HepG2 (cell line): ENCODE results near the gene KCNB1. TPM values are rescaled to one million over a fixed set of nuclear protein-coding genes. Genes with fewer than 3 reads are reported as not detected.
A peak's percentile ranks its signal among the peaks of the same experiment; 100 is the strongest.

Experiments used
- ATAC-seq: fragments of 200-7000 bp; cut with Tn5 transposase; 3 replicates; pipeline ENCODE4 v1.9.1; 2020; ENCODE audit warnings: mild to moderate bottlenecking, moderate library complexity
- BruUV-seq: library from RNA; stranded (reverse); fragments of 400-500 nt; replicated peaks from 2 replicates; lab custom pipeline; 2021; lab: Mats Ljungman, UMichigan
- CTCF ChIA-PET: fragments of 300-600 bp; formaldehyde crosslinking; extraction: SDS; loops from one replicate; lab custom pipeline; 2021; ENCODE audit warnings: low total read pairs, inconsistent platforms, low intra/inter-chr PET ratio; lab: Yijun Ruan, JAX
- POLR2A ChIA-PET: fragments of 350-600 bp; sonication (Branson Sonifier 250); formaldehyde crosslinking; loops from one replicate; lab custom pipeline; 2020; ENCODE audit warnings: antibody characterized with exemption, inconsistent platforms; lab: Yijun Ruan, JAX
- DNase-seq: peaks from one replicate; pipeline ENCODE4 v3.0.0-alpha.2; 2015; ENCODE audit warnings: low spot score
- FAIRE-seq: peaks from 3 replicates; lab custom pipeline; 2011; peaks lifted over from hg19 to GRCh38; lab: Jason Lieb, UNC
- H2AFZ ChIP-seq: one replicate; pipeline ENCODE4 v1.6.1; 2011; ENCODE audit warnings: low read length, inconsistent platforms
- H3K27ac ChIP-seq: fragments of 300-600 bp; 3 replicates; pipeline ENCODE4 v1.8.0; 2011; ENCODE audit warnings: mixed run types, mild to moderate bottlenecking, mixed read lengths, low read length, inconsistent platforms; ENCODE audit not compliant: insufficient read depth; ENCODE audit errors: extremely low read length
- H3K27me3 ChIP-seq, 2 experiments: fragments of 200-600 bp in 1 of 2; 2 replicates in 1 of 2; 3 replicates in 1 of 2; pipeline versions ENCODE4 v1.6.0 to v1.8.0; 2011; ENCODE audit warnings: low read length in 2 of 2, mild to moderate bottlenecking in 2 of 2, moderate library complexity in 2 of 2, inconsistent platforms in 1 of 2; ENCODE audit not compliant: insufficient read depth in 2 of 2, control insufficient read depth in 1 of 2
- H3K36me3 ChIP-seq, 2 experiments: fragments of 200-600 bp in 1 of 2; replicated peaks in 1 of 2; 2 replicates in 1 of 2; 3 replicates in 1 of 2; pipeline versions ENCODE4 v1.5.1 to v1.8.0; 2011; ENCODE audit warnings: low read length in 2 of 2, inconsistent platforms in 1 of 2; ENCODE audit not compliant: insufficient read depth in 2 of 2, control insufficient read depth in 1 of 2
- H3K4me1 ChIP-seq: 2 replicates; pipeline ENCODE4 v1.5.1; 2012; ENCODE audit warnings: low read length, inconsistent platforms; ENCODE audit not compliant: insufficient read depth
- H3K4me2 ChIP-seq: 2 replicates; pipeline ENCODE4 v1.6.0; 2011; ENCODE audit warnings: low read depth, low read length, inconsistent platforms
- H3K4me3 ChIP-seq, 3 experiments: fragments of 200-600 bp in 1 of 3; sonication (generic), shearing (Covaris generic) in 1 of 3; replicated peaks in 1 of 3; 2 replicates each; pipeline ENCODE4 v1.5.1; 2011 to 2016; ENCODE audit warnings: low read length in 3 of 3, inconsistent platforms in 2 of 3, low read depth in 2 of 3, mild to moderate bottlenecking in 2 of 3, control low read depth in 1 of 3, mixed read lengths in 1 of 3; ENCODE audit not compliant: insufficient read depth in 1 of 3
- H3K79me2 ChIP-seq: one replicate; pipeline ENCODE4 v1.6.1; 2011; ENCODE audit warnings: low read length, inconsistent platforms; ENCODE audit not compliant: insufficient read depth
- H3K9ac ChIP-seq: 2 replicates; pipeline ENCODE4 v1.6.0; 2011; ENCODE audit warnings: mild to moderate bottlenecking, low read depth, low read length, inconsistent platforms; ENCODE audit not compliant: insufficient read depth
- H3K9me3 ChIP-seq: 2 replicates; pipeline ENCODE4 v1.5.1; 2012; ENCODE audit warnings: mild to moderate bottlenecking, low read length
- H4K20me1 ChIP-seq: 2 replicates; pipeline ENCODE4 v1.6.0; 2011; ENCODE audit warnings: inconsistent platforms, mild to moderate bottlenecking, low read length, moderate library complexity; ENCODE audit not compliant: insufficient read depth
- AKNA ChIP-seq: sonication (generic); formaldehyde crosslinking; IDR thresholded peaks from 2 replicates; pipeline ENCODE4 v1.4.0; 2020; ENCODE audit warnings: missing genetic modification reagents, borderline replicate concordance
- ASH2L ChIP-seq: fragments of 300-600, 200-600 bp; sonication (generic); IDR thresholded peaks from 2 replicates; pipeline ENCODE4 v1.7.0; 2017; ENCODE audit warnings: low read depth, mild to moderate bottlenecking, moderate library complexity, mixed read lengths, low read length; ENCODE audit not compliant: insufficient read length
- EED ChIP-seq: sonication (generic); formaldehyde crosslinking; IDR thresholded peaks from 2 replicates; pipeline ENCODE4 v1.5.0; 2020; ENCODE audit warnings: mild to moderate bottlenecking, missing genetic modification reagents
- ETV6 ChIP-seq: sonication (generic); formaldehyde crosslinking; conservative IDR thresholded peaks from 2 replicates; pipeline ENCODE4 v1.4.0; 2020; ENCODE audit warnings: missing genetic modification reagents
- NBN ChIP-seq: fragments of 450-650 bp; conservative IDR thresholded peaks from 2 replicates; pipeline ENCODE4 v1.6.1; 2017
- PHF8 ChIP-seq: sonication (generic); formaldehyde crosslinking; IDR thresholded peaks from 2 replicates; pipeline ENCODE4 v1.5.0; 2020; ENCODE audit warnings: missing genetic modification reagents
- TP53 ChIP-seq: sonication (generic); formaldehyde crosslinking; conservative IDR thresholded peaks from 2 replicates; pipeline ENCODE4 v1.4.0; 2020; ENCODE audit warnings: missing genetic modification reagents
- ZNF296 ChIP-seq: sonication (generic); formaldehyde crosslinking; conservative IDR thresholded peaks from 2 replicates; pipeline ENCODE4 v1.5.0; 2020; ENCODE audit warnings: mild to moderate bottlenecking, missing genetic modification reagents
- ZNF44 ChIP-seq: sonication (generic); formaldehyde crosslinking; IDR thresholded peaks from 2 replicates; pipeline ENCODE4 v1.5.1; 2020; ENCODE audit warnings: mild to moderate bottlenecking, missing genetic modification reagents
- ZNF639 ChIP-seq: conservative IDR thresholded peaks from 2 replicates; pipeline ENCODE4 v1.6.1; 2018; ENCODE audit warnings: missing genetic modification reagents
- ZNF709 ChIP-seq: sonication (generic); formaldehyde crosslinking; IDR thresholded peaks from 2 replicates; pipeline ENCODE4 v1.5.0; 2020; ENCODE audit warnings: mild to moderate bottlenecking, missing genetic modification reagents
- WGBS: methylation state at CpG from one replicate; pipeline ENCODE4 v1.1.6; 2017; ENCODE audit warnings: low lambda C conversion rate; 5-methylcytosine and 5-hydroxymethylcytosine counted together
- in situ Hi-C: cut with HindIII; loops from 2 replicates; pipeline ENCODE4 v1.10.0; 2017; ENCODE audit warnings: low pct_unique_long_range_greater_than_20kb; ENCODE audit not compliant: extremely low pct_ligation_motif_present
- intact Hi-C: fragments of 100-400 bp; cut with micrococcal nuclease; formaldehyde crosslinking; loops from one replicate; pipeline ENCODE4 v1.10.0; 2022; ENCODE audit not compliant: unreplicated experiment
- polyA plus RNA-seq, 8 experiments: library from polyadenylated mRNA; depleted of rRNA in 3 of 8; stranded (reverse) in 7 of 8; unstranded in 1 of 8; fragments of >200 nt; fragmentation: Illumina TruSeq in 4 of 8; extraction: Trizol in 4 of 8; gene quantifications; 2 replicates each; pipeline versions ENCODE4 v1.2.1 to v1.2.3, GENCODE V29; 2011 to 2016; ENCODE audit warnings: low read depth in 4 of 8, missing spikeins in 1 of 8, mixed read lengths in 1 of 8; ENCODE audit not compliant: insufficient read depth in 1 of 8
- total RNA-seq, 5 experiments: library from RNA; depleted of rRNA; stranded (reverse); fragments of >200 nt; fragmentation: Illumina TruSeq; extraction: Trizol; gene quantifications; 2 replicates each; pipeline ENCODE4 v1.2.3, GENCODE V29; 2016; ENCODE audit warnings: low read depth in 1 of 5

The KCNB1 gene
- total and polyA plus RNA-seq, 2 of the 13 experiments (the other 11 are each of a cell fraction or from before 2014, with no cell fraction given) = 0.02 TPM; not detected in 1

- Histone ChIP-seq H4K20me1 (no peaks in the 10 kb centered on the region), H3K4me2 (no peak overlapping the region), H3K27ac (no peak overlapping the region), H3K9ac (no peak overlapping the region), H2AFZ (no peak overlapping the region), H3K4me3 (no peak overlapping the region), H3K36me3 (no peaks in the 10 kb centered on the region), H3K27me3 (peaks cover 4 to 13% of the 10 kb centered on the region in 2 experiments; a peak in 3 of 5 replicates), H3K9me3 (no peaks in the 10 kb centered on the region), H3K4me1 (peaks cover 10% of the 10 kb centered on the region), H3K79me2 (no peaks in the 10 kb centered on the region)
- WGBS = 20% methylated on average over 6 of the region's 6 CpGs
- ChIA-PET CTCF (no interaction called here), POLR2A (no interaction called here)
- no peak for DNase-seq
- BruUV-seq = no TSS peak
- intact Hi-C loops = no loop called here
- no peak for TF ChIP-seq TP53
- TF ChIP-seq PHF8 = no peak
- TF ChIP-seq NBN = 0 out of 2 replicates have a peak, but pooled peaks have one; percentile 80
- no peak for TF ChIP-seq ZNF296 (CRISPR knock-in tag)
- TF ChIP-seq ZNF639 (CRISPR knock-in tag) = no peak
- no peak for TF ChIP-seq ASH2L
- no peak for TF ChIP-seq ZNF709 (CRISPR knock-in tag)
- no peak for TF ChIP-seq EED
- FAIRE-seq = no peak
- no peak for ATAC-seq
- in situ Hi-C loops = no loop called here
Observed at GRCh38 chr20:49470922-49471321, 11.5 kb downstream of the KCNB1 start.

GRCh38 chr20:49469060-49469459, 13.4 kb downstream of the KCNB1 start:
- Histone ChIP-seq H3K27ac (no peak overlapping the region), H3K9me3 (no peaks in the 10 kb centered on the region), H3K79me2 (no peaks in the 10 kb centered on the region), H3K27me3 (peaks cover 4 to 13% of the 10 kb centered on the region in 2 experiments; a peak in 3 of 5 replicates), H3K9ac (no peak overlapping the region), H3K4me2 (no peak overlapping the region), H2AFZ (no peak overlapping the region), H4K20me1 (no peaks in the 10 kb centered on the region), H3K36me3 (no peaks in the 10 kb centered on the region), H3K4me1 (no peaks in the 10 kb centered on the region), H3K4me3 (no peak overlapping the region)
- no peak for FAIRE-seq
- CTCF ChIA-PET = no interaction called here
- DNase-seq = no peak
- TF ChIP-seq NBN (no peak), ZNF44 (CRISPR knock-in tag) (no peak), ETV6 (CRISPR knock-in tag) (no peak), AKNA (CRISPR knock-in tag) (no peak)
- ATAC-seq = no peak
- POLR2A ChIA-PET = no interaction called here
- no TSS peak for BruUV-seq
- 34% methylated on average over 6 of the region's 6 CpGs for WGBS
- in situ Hi-C loops = no loop called here
- intact Hi-C loops = no loop called here
